ENCODE measurements around the gene PCDH9. TPM values are rescaled to one million over a fixed set of nuclear protein-coding genes. Genes with fewer than 3 reads are reported as not detected.

Gene PCDH9
- total and polyA plus RNA-seq, 2 experiments from 2014 or later: 0.31 to 0.52 TPM

DNA sequence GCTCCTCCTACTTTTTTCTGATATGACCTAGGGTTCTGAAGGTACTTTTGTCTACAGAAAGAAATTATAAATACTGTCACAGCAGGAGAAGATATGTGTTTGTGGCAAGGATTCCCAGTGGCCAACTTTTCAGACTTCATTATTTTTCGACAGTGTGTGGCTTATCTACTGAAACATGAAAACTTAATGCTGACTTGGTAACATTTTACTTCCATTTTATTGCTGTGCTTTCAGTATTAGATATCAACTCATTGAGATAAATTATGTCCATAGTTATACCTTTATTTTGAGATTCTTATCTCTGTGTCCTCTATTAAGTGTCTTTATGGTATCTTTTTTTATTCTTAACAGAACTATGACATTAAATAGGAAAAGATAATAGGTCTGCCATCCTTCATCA is 700.0 kb downstream of the PCDH9 start (continued):
- TF ChIP-seq, protein P1, sequence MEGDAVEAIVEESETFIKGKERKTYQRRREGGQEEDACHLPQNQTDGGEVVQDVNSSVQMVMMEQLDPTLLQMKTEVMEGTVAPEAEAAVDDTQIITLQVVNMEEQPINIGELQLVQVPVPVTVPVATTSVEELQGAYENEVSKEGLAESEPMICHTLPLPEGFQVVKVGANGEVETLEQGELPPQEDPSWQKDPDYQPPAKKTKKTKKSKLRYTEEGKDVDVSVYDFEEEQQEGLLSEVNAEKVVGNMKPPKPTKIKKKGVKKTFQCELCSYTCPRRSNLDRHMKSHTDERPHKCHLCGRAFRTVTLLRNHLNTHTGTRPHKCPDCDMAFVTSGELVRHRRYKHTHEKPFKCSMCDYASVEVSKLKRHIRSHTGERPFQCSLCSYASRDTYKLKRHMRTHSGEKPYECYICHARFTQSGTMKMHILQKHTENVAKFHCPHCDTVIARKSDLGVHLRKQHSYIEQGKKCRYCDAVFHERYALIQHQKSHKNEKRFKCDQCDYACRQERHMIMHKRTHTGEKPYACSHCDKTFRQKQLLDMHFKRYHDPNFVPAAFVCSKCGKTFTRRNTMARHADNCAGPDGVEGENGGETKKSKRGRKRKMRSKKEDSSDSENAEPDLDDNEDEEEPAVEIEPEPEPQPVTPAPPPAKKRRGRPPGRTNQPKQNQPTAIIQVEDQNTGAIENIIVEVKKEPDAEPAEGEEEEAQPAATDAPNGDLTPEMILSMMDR (conservative IDR thresholded peaks at IDR 0.05; ENCODE audit: low read depth in 2 of 2): no peak
- TF ChIP-seq NANOG (IDR thresholded peaks at IDR 0.05; ENCODE audit: borderline replicate concordance) (no peak), EZH2phosphoT487 (IDR thresholded peaks at IDR 0.05; ENCODE audit: unreplicated experiment) (no peak), ZNF331 (CRISPR knock-in tag; IDR thresholded peaks at IDR 0.05; ENCODE audit: low read depth) (no peak), POLR2AphosphoS5 (IDR thresholded peaks at IDR 0.05; ENCODE audit: low read depth) (no peak)

DNA sequence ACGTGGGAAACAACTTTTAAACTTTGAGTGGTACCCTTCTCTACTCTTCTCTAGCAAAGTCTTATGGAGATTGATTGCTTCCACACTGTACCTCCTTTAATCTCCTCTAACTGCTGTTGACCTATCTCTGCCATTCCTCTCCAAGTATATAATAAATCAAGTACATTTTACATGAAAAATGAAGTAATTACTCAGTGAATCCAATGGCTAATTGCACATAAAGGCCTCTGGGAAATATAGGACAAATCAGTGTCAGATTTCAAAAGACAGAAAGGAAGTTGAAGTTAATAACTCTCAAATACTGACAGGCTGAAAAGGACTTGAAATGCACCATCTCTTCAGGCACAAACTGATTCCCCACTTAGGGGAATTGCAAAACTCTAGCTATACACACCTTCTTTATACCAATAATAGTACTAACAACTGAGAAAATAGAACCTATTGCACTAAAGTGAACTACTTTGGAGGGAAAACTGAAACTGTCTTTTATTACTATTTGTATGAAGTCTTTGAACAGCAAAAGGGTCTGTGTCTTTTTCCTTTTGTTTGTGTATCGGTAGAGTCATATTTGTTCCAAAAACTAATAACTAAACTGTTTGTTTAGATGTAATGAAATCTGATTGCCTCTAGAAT is 701.1 kb downstream of the PCDH9 start:
- ATAC-seq: peak; percentile 50; the same call in 2 of the 3 replicates
- Mint-ChIP-seq H3K27me3 (ENCODE audit: insufficient read depth, low read depth, poor library complexity) (no peaks in the 10 kb centered on the region), H3K9me3 (no peaks in the 10 kb centered on the region), H3K36me3 (ENCODE audit: low read depth) (no peaks in the 10 kb centered on the region; the same call in 2 of the 3 replicates), H3K4me3 (0 out of 3 replicates have a peak overlapping the region, but pooled peaks have one; percentile 25), H3K4me1 (peaks cover 48% of the 10 kb centered on the region), H3K27ac (no peak overlapping the region; the same call in 1 of the 2 replicates)
- no peaks in the 10 kb centered on the region for H3K36me3 ChIP-seq (ENCODE audit: insufficient read depth)
- H3K27me3 ChIP-seq (ENCODE audit: insufficient read depth): no peaks in the 10 kb centered on the region
- peaks cover 56% of the 10 kb centered on the region for H3K4me1 ChIP-seq (ENCODE audit: insufficient read depth)
- H3K4me3 ChIP-seq: peak overlapping the region; percentile 23
- H2AFZ ChIP-seq: no peak overlapping the region
- H3K4me2 ChIP-seq: peak overlapping the region; percentile 64
- no peaks in the 10 kb centered on the region for H4K20me1 ChIP-seq (replicated peaks; ENCODE audit: insufficient read depth)
- no peaks in the 10 kb centered on the region for H3K9me2 ChIP-seq (ENCODE audit: insufficient read depth)
- H3F3A ChIP-seq (replicated peaks; ENCODE audit: low read depth): no peaks in the 10 kb centered on the region
- TF ChIP-seq NANOG (IDR thresholded peaks at IDR 0.05; ENCODE audit: borderline replicate concordance) (no peak), ZNF114 (CRISPR knock-in tag; IDR thresholded peaks at IDR 0.05) (no peak), EZH2 (IDR thresholded peaks at IDR 0.05; ENCODE audit: low read depth, unreplicated experiment) (no peak), POLR2AphosphoS5 (IDR thresholded peaks at IDR 0.05; ENCODE audit: low read depth) (no peak), ZNF331 (CRISPR knock-in tag; IDR thresholded peaks at IDR 0.05; ENCODE audit: low read depth) (no peak), EZH2phosphoT487 (IDR thresholded peaks at IDR 0.05; ENCODE audit: unreplicated experiment) (no peak)
- TF ChIP-seq, protein P2, sequence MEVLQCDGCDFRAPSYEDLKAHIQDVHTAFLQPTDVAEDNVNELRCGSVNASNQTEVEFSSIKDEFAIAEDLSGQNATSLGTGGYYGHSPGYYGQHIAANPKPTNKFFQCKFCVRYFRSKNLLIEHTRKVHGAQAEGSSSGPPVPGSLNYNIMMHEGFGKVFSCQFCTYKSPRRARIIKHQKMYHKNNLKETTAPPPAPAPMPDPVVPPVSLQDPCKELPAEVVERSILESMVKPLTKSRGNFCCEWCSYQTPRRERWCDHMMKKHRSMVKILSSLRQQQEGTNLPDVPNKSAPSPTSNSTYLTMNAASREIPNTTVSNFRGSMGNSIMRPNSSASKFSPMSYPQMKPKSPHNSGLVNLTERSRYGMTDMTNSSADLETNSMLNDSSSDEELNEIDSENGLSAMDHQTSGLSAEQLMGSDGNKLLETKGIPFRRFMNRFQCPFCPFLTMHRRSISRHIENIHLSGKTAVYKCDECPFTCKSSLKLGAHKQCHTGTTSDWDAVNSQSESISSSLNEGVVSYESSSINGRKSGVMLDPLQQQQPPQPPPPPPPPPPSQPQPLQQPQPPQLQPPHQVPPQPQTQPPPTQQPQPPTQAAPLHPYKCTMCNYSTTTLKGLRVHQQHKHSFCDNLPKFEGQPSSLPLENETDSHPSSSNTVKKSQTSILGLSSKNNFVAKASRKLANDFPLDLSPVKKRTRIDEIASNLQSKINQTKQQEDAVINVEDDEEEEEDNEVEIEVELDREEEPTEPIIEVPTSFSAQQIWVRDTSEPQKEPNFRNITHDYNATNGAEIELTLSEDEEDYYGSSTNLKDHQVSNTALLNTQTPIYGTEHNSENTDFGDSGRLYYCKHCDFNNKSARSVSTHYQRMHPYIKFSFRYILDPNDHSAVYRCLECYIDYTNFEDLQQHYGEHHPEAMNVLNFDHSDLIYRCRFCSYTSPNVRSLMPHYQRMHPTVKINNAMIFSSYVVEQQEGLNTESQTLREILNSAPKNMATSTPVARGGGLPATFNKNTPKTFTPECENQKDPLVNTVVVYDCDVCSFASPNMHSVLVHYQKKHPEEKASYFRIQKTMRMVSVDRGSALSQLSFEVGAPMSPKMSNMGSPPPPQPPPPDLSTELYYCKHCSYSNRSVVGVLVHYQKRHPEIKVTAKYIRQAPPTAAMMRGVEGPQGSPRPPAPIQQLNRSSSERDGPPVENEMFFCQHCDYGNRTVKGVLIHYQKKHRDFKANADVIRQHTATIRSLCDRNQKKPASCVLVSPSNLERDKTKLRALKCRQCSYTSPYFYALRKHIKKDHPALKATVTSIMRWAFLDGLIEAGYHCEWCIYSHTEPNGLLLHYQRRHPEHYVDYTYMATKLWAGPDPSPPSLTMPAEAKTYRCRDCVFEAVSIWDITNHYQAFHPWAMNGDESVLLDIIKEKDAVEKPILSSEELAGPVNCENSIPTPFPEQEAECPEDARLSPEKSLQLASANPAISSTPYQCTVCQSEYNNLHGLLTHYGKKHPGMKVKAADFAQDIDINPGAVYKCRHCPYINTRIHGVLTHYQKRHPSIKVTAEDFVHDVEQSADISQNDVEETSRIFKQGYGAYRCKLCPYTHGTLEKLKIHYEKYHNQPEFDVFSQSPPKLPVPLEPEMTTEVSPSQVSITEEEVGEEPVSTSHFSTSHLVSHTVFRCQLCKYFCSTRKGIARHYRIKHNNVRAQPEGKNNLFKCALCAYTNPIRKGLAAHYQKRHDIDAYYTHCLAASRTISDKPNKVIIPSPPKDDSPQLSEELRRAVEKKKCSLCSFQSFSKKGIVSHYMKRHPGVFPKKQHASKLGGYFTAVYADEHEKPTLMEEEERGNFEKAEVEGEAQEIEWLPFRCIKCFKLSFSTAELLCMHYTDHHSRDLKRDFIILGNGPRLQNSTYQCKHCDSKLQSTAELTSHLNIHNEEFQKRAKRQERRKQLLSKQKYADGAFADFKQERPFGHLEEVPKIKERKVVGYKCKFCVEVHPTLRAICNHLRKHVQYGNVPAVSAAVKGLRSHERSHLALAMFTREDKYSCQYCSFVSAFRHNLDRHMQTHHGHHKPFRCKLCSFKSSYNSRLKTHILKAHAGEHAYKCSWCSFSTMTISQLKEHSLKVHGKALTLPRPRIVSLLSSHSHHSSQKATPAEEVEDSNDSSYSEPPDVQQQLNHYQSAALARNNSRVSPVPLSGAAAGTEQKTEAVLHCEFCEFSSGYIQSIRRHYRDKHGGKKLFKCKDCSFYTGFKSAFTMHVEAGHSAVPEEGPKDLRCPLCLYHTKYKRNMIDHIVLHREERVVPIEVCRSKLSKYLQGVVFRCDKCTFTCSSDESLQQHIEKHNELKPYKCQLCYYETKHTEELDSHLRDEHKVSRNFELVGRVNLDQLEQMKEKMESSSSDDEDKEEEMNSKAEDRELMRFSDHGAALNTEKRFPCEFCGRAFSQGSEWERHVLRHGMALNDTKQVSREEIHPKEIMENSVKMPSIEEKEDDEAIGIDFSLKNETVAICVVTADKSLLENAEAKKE (CRISPR knock-in tag; IDR thresholded peaks at IDR 0.05): no peak
- TF ChIP-seq, protein P3, sequence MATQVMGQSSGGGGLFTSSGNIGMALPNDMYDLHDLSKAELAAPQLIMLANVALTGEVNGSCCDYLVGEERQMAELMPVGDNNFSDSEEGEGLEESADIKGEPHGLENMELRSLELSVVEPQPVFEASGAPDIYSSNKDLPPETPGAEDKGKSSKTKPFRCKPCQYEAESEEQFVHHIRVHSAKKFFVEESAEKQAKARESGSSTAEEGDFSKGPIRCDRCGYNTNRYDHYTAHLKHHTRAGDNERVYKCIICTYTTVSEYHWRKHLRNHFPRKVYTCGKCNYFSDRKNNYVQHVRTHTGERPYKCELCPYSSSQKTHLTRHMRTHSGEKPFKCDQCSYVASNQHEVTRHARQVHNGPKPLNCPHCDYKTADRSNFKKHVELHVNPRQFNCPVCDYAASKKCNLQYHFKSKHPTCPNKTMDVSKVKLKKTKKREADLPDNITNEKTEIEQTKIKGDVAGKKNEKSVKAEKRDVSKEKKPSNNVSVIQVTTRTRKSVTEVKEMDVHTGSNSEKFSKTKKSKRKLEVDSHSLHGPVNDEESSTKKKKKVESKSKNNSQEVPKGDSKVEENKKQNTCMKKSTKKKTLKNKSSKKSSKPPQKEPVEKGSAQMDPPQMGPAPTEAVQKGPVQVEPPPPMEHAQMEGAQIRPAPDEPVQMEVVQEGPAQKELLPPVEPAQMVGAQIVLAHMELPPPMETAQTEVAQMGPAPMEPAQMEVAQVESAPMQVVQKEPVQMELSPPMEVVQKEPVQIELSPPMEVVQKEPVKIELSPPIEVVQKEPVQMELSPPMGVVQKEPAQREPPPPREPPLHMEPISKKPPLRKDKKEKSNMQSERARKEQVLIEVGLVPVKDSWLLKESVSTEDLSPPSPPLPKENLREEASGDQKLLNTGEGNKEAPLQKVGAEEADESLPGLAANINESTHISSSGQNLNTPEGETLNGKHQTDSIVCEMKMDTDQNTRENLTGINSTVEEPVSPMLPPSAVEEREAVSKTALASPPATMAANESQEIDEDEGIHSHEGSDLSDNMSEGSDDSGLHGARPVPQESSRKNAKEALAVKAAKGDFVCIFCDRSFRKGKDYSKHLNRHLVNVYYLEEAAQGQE (IDR thresholded peaks at IDR 0.05; ENCODE audit: unreplicated experiment): no peak
- TF ChIP-seq, protein P1 (conservative IDR thresholded peaks at IDR 0.05; ENCODE audit: low read depth in 2 of 2): no peak
- no peak for DNase-seq (ENCODE audit: low spot score)
- no peaks in the 10 kb centered on the region for H3K79me2 ChIP-seq (replicated peaks; ENCODE audit: insufficient read depth)
- H3K27ac ChIP-seq (ENCODE audit: low read depth): 0 out of 2 replicates have a peak overlapping the region, but pooled peaks have one; percentile 46

Data from GM23338 (cell line).